ENCODE results near the gene SFI1. TPM values are rescaled to one million over a fixed set of nuclear protein-coding genes. Genes with fewer than 3 reads are reported as not detected.

The SFI1 gene
- total RNA-seq, 1 donor from 2014 or later: 19.8 TPM

DNA sequence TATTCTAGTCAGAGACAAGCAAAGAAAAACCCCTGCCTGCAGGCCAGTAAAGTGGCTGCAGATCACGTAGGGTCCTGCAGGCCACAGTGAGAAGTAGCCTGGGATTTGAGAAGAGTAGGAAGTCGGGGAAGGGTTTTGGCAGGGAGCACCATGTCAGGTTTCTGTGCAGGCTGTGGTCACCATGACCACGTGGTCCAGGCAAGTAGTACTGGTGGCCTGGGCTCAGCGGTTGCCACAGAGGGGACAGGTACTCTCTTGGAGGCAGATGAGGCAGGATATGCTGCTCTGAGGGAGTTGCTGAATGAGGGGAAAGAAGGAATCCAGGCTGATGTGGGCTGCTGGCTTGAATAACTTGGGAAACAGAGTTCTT, 119.1 kb downstream of the SFI1 start:
- no peak for DNase-seq (ENCODE audit: extremely low read depth, low read depth, low spot score)

DNA sequence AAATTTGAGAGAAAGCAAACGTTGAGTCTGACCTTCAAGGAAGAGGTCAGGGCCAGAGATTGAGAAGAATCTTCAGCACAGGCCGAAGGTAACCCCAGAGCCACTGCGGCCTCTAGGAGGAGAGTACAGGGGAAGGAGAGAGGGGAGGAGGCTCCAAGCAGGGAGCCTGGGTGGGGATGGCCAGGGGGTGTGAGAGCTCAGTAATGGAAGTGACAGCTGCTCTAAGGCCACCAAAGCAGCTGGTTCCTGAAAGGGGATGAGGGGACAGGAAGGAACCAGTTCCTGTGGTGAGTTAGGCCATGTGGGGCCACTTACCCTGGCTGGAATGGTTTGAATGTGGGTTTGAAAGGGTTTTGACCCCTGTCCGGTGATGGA, 119.6 kb downstream of the SFI1 start:
- no peak for DNase-seq (ENCODE audit: extremely low read depth, low read depth, low spot score)

DNA sequence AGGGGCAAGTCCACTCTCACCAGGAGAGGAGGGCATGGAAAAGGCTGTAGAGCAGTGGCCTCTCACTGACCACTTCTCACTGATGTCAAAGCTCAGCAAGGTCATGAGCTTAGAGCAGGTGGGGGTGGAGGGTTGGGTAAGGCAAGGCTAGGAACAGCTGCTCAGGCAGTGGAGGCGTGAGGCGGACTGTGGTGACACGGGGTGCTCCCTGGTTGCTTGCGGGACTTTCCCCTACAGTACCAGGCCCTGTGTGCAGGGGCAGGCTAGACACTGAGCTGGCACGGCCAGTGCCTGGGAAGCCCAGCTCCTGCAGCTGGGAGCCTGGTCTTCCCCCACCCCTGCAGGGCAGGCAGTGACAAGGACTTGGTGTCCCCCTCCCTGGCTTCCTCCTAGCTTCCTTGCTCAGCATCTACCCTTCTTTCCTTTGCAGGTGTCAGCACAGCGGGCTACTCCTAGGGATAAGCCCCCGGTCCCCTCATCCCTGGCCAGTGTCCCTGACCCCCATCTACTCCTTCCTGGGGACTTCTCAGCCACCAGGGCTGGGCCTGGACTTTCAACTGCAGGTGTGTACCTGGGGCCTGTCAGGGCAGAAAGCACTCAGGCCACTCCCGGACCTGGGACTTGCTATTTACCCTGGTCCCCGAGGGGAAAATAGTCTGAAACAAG, 120.1 kb downstream of the SFI1 start:
- DNase-seq (ENCODE audit: extremely low read depth, low read depth, low spot score): no peak

GRCh38 chr22:31618057-31618456, 121.7 kb downstream of the SFI1 start:
- DNase-seq (ENCODE audit: extremely low read depth, low read depth, low spot score): no peak

- no peak for DNase-seq (ENCODE audit: extremely low read depth, low read depth, low spot score)
Measured at GRCh38 chr22:31618471-31619176, 122.3 kb downstream of the SFI1 start.

DNA sequence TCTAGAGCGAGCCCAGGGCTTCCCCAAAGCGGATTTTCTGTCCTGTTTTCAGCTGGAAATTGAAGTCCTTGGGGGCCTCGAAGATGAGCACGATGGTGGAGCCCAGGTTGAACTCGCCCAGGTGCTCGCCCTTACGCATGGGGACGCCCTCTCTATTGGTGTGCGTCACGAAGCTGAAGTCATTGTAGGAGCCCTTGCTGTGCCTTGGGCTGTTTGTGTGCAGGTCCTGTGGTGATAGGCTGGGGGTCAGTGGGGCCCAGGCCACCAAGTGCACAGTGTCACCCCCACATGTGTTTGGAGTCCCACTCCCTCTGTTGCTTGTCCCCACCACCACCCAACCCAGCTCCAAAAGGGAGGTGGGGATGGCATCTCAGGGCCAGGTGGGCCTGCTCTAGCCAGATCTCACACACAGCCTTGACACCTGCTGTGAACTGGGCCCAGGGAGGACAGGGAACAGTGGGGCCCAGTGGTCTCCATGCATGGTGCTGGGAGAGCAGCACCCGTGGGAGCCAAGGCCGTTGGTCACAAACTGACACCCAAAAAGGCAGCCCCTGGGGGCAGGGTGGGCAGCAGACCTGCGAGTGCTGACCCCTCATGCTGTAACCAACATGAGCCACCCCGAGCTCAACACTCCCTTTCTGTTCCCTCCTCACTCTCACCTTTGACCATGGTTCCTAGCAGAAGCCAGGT, 123.4 kb downstream of the SFI1 start:
- DNase-seq (ENCODE audit: extremely low read depth, low read depth, low spot score): no peak

DNA sequence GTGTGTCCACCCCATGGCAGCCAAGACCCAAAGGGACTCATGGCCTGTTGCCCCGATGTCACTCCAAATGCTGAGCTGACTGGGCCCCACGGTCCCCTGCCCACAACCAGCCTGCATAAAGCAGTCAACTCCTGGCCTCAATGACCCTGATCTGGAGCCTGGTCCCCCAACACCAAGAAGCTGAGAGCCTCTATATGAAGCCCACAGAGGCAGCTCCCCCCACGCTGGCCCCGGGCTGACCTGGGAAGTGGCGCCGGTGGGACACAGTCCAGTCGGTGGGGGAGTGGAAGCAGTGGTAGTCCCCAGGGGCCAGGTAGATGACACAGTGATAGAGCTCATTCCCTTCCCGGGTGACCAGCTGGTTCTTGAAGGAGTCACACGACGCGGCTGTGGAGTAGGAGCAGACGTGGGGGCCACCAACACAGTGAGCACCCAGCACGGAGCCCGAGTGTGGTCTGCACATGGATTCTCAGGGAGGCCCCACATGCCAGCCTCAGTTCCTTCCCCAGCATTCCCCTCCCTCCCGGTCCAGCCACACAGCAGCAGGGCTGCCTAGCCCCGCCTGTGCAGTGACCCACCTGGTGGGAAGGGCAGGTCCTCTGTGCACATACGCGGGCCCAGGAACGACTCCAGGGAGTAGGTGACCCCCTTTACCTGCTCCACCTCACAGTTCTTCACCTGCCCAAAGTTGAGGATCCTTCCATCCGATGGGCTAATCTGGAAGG, 124.6 kb downstream of the SFI1 start:
- no peak for DNase-seq (ENCODE audit: extremely low read depth, low read depth, low spot score)

DNA sequence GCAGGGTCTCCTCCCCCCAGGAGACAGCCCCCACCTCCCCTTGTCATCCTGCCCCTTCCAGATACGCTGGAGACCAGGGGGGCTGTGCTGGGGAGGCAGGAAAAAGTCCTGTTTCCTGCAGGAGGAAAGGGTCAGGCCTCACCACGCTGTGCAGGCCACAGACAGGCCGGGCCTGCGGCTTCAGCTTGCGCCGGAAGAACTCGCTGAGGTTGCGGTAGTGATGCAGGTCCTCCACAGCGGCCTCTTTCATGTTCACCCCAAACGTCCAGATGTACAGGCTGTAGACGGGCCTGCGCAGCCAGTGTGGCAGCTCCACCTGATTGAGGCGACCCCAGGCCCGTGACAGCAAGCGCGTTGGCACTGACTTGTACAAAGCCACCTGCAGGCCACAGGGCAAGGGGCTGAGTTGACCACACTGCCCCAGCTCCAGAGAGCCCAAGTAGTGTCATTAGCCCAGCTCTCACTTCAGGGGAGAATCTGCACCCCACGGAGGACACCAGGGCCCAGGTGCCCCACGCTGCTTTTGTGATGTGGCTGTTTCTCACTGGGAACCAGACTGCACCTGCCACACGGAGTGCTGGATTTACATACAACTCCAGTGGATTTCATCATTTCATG, 125.3 kb downstream of the SFI1 start:
- no peak for DNase-seq (ENCODE audit: extremely low read depth, low read depth, low spot score)

- no peak for DNase-seq (ENCODE audit: extremely low read depth, low read depth, low spot score)
Measured at GRCh38 chr22:31622980-31623379, 126.6 kb downstream of the SFI1 start.

DNA sequence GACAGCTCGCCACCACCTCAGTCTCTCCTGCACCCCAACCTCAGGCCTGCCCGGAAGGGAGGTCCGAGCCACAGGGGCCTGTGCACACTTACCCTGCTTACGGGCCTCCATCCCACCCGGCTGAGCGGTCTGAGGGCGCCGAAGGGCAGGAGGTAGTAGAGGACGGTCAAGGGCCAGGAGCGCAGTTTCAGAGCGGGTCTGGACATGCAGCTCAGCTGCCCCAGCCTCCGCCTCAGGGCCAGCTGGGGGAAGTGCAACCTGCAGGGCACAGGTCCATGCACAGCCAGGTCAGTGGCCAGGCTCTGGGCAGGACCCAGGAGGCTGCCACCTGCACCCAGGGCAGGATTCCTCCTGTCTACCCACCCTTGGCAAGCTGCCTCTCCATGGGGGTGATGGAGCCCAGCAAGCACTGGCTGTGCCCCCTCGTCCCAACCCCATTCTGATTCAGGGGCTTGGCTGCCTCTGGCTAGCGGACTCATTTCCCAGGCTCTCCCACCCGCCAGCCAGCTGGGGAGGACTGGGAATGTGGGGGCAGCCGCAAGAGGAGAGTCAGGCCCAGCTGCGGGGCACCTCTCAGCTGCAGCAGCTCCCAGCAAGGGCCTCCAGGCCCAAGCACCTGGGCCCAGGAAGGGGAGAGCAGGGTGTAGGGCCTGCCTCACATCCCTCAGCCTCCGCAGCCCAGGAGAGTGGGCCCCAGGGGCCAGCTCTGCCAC, 127.4 kb downstream of the SFI1 start:
- DNase-seq (ENCODE audit: extremely low read depth, low read depth, low spot score): no peak

- no peak for DNase-seq (ENCODE audit: extremely low read depth, low read depth, low spot score)
Measured at GRCh38 chr22:31625257-31625640, 128.9 kb downstream of the SFI1 start.

- DNase-seq (ENCODE audit: extremely low read depth, low read depth, low spot score): no peak
Measured at GRCh38 chr22:31625661-31626426, 129.5 kb downstream of the SFI1 start.

DNA sequence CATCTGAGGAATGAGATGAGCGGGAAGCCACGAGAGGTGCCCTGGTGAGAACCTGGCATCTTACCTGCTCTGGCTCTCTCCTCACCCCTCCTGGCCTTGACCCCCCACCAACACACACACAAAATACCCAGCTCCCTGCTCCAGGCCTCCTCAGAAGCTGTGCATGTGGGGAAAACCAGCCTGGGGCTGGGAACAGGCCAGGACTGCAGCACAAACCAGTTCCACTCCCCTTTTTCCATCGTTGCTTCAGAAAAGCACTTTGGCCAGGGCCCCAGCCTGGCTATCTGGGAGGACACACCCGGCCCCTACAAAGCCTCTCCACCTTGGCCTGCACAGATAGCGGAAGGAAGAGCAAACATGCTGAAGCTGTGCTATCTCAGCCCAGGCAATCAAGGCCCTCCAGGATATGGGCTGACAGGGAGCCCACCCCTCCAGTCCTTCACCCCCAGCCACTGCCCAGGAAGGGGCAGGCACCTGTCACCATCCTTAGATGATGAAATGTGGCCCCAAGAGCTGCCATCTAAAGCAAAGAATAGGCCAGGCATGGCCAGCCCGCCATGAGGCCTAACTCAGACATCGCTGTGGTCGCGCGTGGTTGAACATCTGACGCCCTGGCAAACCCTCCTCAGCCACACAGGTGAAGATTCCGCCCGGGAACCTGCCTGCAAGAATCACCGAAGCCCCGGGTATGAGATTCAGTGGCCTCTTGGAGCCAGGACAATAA, 130.3 kb downstream of the SFI1 start:
- DNase-seq (ENCODE audit: extremely low read depth, low read depth, low spot score): no peak

- no peak for DNase-seq (ENCODE audit: extremely low read depth, low read depth, low spot score)
Measured at GRCh38 chr22:31627223-31627731, 130.9 kb downstream of the SFI1 start.

DNA sequence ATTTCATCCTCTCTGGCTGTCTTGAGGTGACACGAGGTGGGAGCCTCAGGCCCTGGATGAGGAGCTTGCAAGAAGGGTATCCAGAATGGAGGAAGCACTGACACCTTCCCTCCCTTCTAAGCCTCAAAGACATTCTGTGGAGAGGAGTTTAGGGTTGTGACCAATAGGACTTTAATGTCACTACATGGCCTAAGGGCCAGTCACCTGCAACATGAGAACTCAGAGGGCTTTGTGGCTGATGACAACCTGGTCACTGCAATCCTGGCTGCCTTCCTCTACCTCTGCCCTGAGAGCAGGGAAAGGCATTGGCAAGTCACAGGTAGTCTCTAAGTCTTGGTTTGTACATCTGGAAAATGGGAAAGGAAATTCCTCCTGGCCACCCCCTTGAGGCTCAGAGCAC, 132.0 kb downstream of the SFI1 start:
- DNase-seq (ENCODE audit: extremely low read depth, low read depth, low spot score): no peak

DNA sequence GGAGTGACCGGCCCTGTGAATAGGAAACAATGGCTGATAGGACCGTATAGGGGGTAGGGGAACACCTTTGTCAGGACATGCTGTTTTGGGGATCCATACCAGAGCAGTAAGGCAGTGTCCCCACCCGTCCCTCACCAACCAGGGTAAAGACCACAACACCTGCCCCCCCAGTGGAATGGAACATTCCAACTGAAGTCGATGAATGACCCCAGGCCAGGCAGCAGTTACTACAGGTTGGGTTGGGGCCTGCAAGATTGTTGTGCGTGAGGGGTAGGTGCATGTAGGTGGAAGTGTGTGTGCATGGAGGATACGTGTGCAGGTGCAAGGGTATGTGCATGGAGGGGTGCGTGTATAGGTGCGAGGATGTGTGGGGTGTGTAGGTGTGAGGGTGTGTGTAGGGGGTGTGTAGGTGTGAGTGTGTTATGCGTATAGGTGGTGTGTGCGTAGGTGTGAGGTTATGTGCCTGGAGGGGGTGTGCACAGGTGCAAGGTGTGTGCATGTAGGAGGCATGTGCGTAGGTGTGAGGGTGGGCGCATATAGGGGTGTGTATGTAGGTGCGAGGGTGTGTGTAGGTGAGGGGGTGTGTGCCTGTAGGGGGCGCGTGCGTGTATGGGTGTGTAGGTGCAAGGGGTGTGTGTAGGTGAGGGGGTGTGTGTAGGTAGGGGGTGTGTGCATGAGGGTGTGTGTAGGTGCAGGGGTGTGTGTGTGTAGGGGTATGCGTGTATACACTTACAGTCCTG, 132.8 kb downstream of the SFI1 start:
- DNase-seq (ENCODE audit: extremely low read depth, low read depth, low spot score): no peak

GRCh38 chr22:31629741-31630184, 133.4 kb downstream of the SFI1 start:
- DNase-seq (ENCODE audit: extremely low read depth, low read depth, low spot score): no peak

All from glomerular endothelial cell (primary cell).